ENCODE data around the gene OR4C46.
"Not testable (repeated sequence)": the region's sequence is repeated elsewhere in the genome, so short reads cannot be mapped to it uniquely, and the experiment has no call there.

Gene OR4C46

GRCh38 chr11:54603898-54604297 is at the start of gene OR4C46:
Gene OR4C46, minus strand, starts transcription at chr11:54603998. Its CDS starts 0 bp downstream, at chr11:54603998.
- no peak for DNase-seq

- not testable (repeated sequence) for DNase-seq
Measured at GRCh38 chr11:54645606-54646005, 41.8 kb upstream of the OR4C46 start.

- not testable (repeated sequence) for DNase-seq
Measured at GRCh38 chr11:54561439-54561838, 42.4 kb downstream of the OR4C46 start.

GRCh38 chr11:54558919-54559318 is 44.9 kb downstream of the OR4C46 start:
- DNase-seq = no peak

GRCh38 chr11:54558407-54558806 is 45.4 kb downstream of the OR4C46 start:
- DNase-seq = no peak

Data from GF-D8 (cell line).